ENCODE results near the gene PRR12. TPM values are rescaled to one million over a fixed set of nuclear protein-coding genes. Genes with fewer than 3 reads are reported as not detected.

The PRR12 gene
- total and polyA plus RNA-seq, 2 donors (not counting 1 experiment from before 2014, with no cell fraction given) = 0.40 to 2.1 TPM

DNA sequence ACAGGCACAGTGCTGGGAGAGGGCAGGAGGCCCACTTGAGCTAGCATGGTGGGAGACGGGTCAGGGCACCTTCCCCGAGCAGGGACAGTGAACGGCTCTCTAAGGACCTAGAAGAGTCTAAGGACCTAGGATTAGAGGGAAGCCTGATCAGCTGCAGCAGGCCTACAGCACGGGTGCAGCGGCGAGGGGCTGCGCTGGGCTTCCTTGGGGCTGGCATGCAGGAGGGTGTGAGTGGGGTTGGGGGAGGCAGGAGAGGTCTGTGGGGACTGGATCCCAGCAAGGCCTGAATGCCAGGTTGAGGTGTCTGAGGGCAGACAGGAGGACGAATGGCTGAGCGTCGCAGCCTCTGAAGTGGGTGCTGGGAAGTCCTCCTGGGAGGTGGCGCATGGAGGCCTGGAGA lies 54.6 kb downstream of the PRR12 start:
- H3K79me2 ChIP-seq (ENCODE audit: control insufficient read depth, insufficient read depth, low read length) = peaks cover 58% of the 10 kb centered on the region

GRCh38 chr19:49645995-49646394 lies 55.0 kb downstream of the PRR12 start:
- Histone ChIP-seq H4K20me1 (ENCODE audit: control insufficient read depth, extremely low read depth, insufficient read depth, low read length) (no peaks in the 10 kb centered on the region), H3K9ac (ENCODE audit: insufficient read depth, low read length) (no peak overlapping the region), H3K36me3 (ENCODE audit: control insufficient read depth, insufficient read depth, low read length) (peaks cover 21% of the 10 kb centered on the region), H3K27ac (ENCODE audit: insufficient read depth, low read length) (no peak overlapping the region), H3K9me3 (ENCODE audit: control insufficient read depth, insufficient read depth, low read depth, low read length) (no peaks in the 10 kb centered on the region), H3K79me2 (ENCODE audit: control insufficient read depth, insufficient read depth, low read length) (peaks cover 58% of the 10 kb centered on the region), H2AFZ (ENCODE audit: low read length) (no peak overlapping the region), H3K27me3 (ENCODE audit: control insufficient read depth, insufficient read depth, low read length) (no peaks in the 10 kb centered on the region), H3K4me3 (replicated peaks in 1 of 4; ENCODE audit: control extremely low read depth in 1 of 4, insufficient read depth in 1 of 4, low read depth in 3 of 4, low read length in 4 of 4) (no peak overlapping the region), H3K4me2 (ENCODE audit: extremely low read depth, insufficient read depth, low read length) (no peak overlapping the region), H3K4me1 (ENCODE audit: control insufficient read depth, extremely low read depth, insufficient read depth, low read length) (peaks cover 4% of the 10 kb centered on the region)
- TF ChIP-seq EZH2 (IDR thresholded peaks at IDR 0.05; ENCODE audit: low read length, missing control alignments) (no peak), CTCF (conservative IDR thresholded peaks at IDR 0.05 in 1 of 2, IDR thresholded peaks at IDR 0.05 in 1 of 2; ENCODE audit: low read depth in 1 of 2, low read length in 2 of 2) (no peak)
- no peak for DNase-seq (ENCODE audit: low read depth in 2 of 2)

More for the DNA sequence above, 54.6 kb downstream of the PRR12 start:
- Histone ChIP-seq H4K20me1 (ENCODE audit: control insufficient read depth, extremely low read depth, insufficient read depth, low read length) (no peaks in the 10 kb centered on the region), H3K36me3 (ENCODE audit: control insufficient read depth, insufficient read depth, low read length) (peaks cover 20% of the 10 kb centered on the region), H3K4me1 (ENCODE audit: control insufficient read depth, extremely low read depth, insufficient read depth, low read length) (peaks cover 4% of the 10 kb centered on the region), H3K9ac (ENCODE audit: insufficient read depth, low read length) (no peak overlapping the region), H3K9me3 (ENCODE audit: control insufficient read depth, insufficient read depth, low read depth, low read length) (no peaks in the 10 kb centered on the region), H3K4me3 (replicated peaks in 1 of 4; ENCODE audit: control extremely low read depth in 1 of 4, insufficient read depth in 1 of 4, low read depth in 3 of 4, low read length in 4 of 4) (no peak overlapping the region), H3K27me3 (ENCODE audit: control insufficient read depth, insufficient read depth, low read length) (no peaks in the 10 kb centered on the region), H2AFZ (ENCODE audit: low read length) (no peak overlapping the region), H3K27ac (ENCODE audit: insufficient read depth, low read length) (no peak overlapping the region), H3K4me2 (ENCODE audit: extremely low read depth, insufficient read depth, low read length) (no peak overlapping the region)
- no peak for TF ChIP-seq CTCF (conservative IDR thresholded peaks at IDR 0.05 in 1 of 2, IDR thresholded peaks at IDR 0.05 in 1 of 2; ENCODE audit: low read depth in 1 of 2, low read length in 2 of 2)
- no peak for TF ChIP-seq EZH2 (IDR thresholded peaks at IDR 0.05; ENCODE audit: low read length, missing control alignments)
- no peak for DNase-seq (ENCODE audit: low read depth in 2 of 2)

DNA sequence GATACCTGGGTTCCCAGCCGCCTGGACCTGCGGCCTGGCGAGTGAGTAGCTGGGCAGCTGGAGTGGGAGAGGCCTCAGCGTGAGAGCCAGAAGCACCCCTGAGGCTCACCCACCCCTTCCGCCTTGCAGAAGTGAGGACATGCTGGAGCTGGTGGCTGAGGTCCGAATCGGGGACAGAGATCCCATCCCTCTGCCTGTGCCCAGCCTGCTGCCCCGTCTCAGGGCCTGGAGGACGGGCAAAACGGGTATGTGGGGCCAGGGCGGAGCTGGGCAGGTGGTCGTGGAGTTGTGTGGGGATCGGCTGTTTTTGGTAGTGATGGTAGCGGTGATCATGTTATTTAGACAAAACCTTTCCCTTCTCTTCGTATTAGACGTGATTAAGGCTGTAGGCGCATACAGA lies 55.6 kb downstream of the PRR12 start:
- Histone ChIP-seq H3K9me3 (ENCODE audit: control insufficient read depth, insufficient read depth, low read depth, low read length) (no peaks in the 10 kb centered on the region), H3K36me3 (ENCODE audit: control insufficient read depth, insufficient read depth, low read length) (peaks cover 25% of the 10 kb centered on the region), H3K79me2 (ENCODE audit: control insufficient read depth, insufficient read depth, low read length) (peaks cover 58% of the 10 kb centered on the region), H4K20me1 (ENCODE audit: control insufficient read depth, extremely low read depth, insufficient read depth, low read length) (no peaks in the 10 kb centered on the region), H3K4me3 (replicated peaks in 1 of 4; ENCODE audit: control extremely low read depth in 1 of 4, insufficient read depth in 1 of 4, low read depth in 3 of 4, low read length in 4 of 4) (no peak overlapping the region), H3K27ac (ENCODE audit: insufficient read depth, low read length) (no peak overlapping the region), H3K4me2 (ENCODE audit: extremely low read depth, insufficient read depth, low read length) (no peak overlapping the region), H3K4me1 (ENCODE audit: control insufficient read depth, extremely low read depth, insufficient read depth, low read length) (peaks cover 4% of the 10 kb centered on the region), H3K27me3 (ENCODE audit: control insufficient read depth, insufficient read depth, low read length) (no peaks in the 10 kb centered on the region), H3K9ac (ENCODE audit: insufficient read depth, low read length) (no peak overlapping the region), H2AFZ (ENCODE audit: low read length) (no peak overlapping the region)
- DNase-seq (ENCODE audit: low read depth in 2 of 2) = no peak
- TF ChIP-seq EZH2 (IDR thresholded peaks at IDR 0.05; ENCODE audit: low read length, missing control alignments) = no peak
- no peak for TF ChIP-seq CTCF (conservative IDR thresholded peaks at IDR 0.05 in 1 of 2, IDR thresholded peaks at IDR 0.05 in 1 of 2; ENCODE audit: low read depth in 1 of 2, low read length in 2 of 2)
